Aorta (tissue), 5 donors: ENCODE measurements around the gene GP5. TPM values are rescaled to one million over a fixed set of nuclear protein-coding genes. Genes with fewer than 3 reads are reported as not detected.

Experiments
- ATAC-seq: fragments of 200-7000 bp; cut with Tn5 transposase; one replicate; pipeline ENCODE4 v1.9.1; 2022; ENCODE audit warnings: moderate library complexity; ENCODE audit not compliant: low FRiP score
- DNase-seq, 2 donors: peaks; one replicate each; pipeline ENCODE4 v3.0.0-alpha.2; 2020
- H3K27ac ChIP-seq, 2 donors: one replicate each; pipeline ENCODE4 v1.5.1; 2013; ENCODE audit warnings: low read length in 2 of 2, mild to moderate bottlenecking in 2 of 2, moderate library complexity in 2 of 2, control low read depth in 1 of 2, inconsistent platforms in 1 of 2, low read depth in 1 of 2
- H3K27me3 ChIP-seq, 2 donors: one replicate each; pipeline ENCODE4 v1.6.1; 2013; ENCODE audit warnings: control low read depth in 1 of 2, low read length in 1 of 2, mild to moderate bottlenecking in 1 of 2, moderate library complexity in 1 of 2; ENCODE audit not compliant: insufficient read depth in 2 of 2, control insufficient read depth in 1 of 2
- H3K36me3 ChIP-seq, 2 donors: one replicate each; pipeline ENCODE4 v1.6.1; 2013; ENCODE audit warnings: control low read depth in 1 of 2, low read length in 1 of 2, mild to moderate bottlenecking in 1 of 2; ENCODE audit not compliant: insufficient read depth in 2 of 2, control insufficient read depth in 1 of 2
- H3K4me1 ChIP-seq, 2 donors: one replicate each; pipeline ENCODE4 v1.6.1; 2013; ENCODE audit warnings: low read length in 2 of 2, control low read depth in 1 of 2, mild to moderate bottlenecking in 1 of 2, moderate library complexity in 1 of 2; ENCODE audit not compliant: insufficient read depth in 2 of 2, control insufficient read depth in 1 of 2
- H3K4me3 ChIP-seq, 2 donors: one replicate each; pipeline ENCODE4 v1.5.1; 2013; ENCODE audit warnings: low read length in 2 of 2, control low read depth in 1 of 2, mild to moderate bottlenecking in 1 of 2
- H3K9me3 ChIP-seq: one replicate; pipeline ENCODE4 v1.6.1; 2013; ENCODE audit warnings: mild to moderate bottlenecking, low read length; ENCODE audit not compliant: control insufficient read depth
- WGBS, 2 donors: extraction: QIAGEN DNeasy Blood & Tissue Kit; methylation state at CpG; one replicate each; pipeline ENCODE4 v1.1.7; 2013; 5-methylcytosine and 5-hydroxymethylcytosine counted together
- intact Hi-C, 2 donors: fragments of 100-400 bp; cut with DNase I; formaldehyde crosslinking; loops; one replicate each; pipeline versions ENCODE4 v1.14.2 to v1.15.0; 2022
- polyA plus RNA-seq, 2 donors: library from polyadenylated mRNA; stranded (reverse); fragments of 200-250 nt; gene quantifications; one replicate each; pipeline ENCODE4 v1.2.3, GENCODE V29; 2013
- total RNA-seq, 2 donors: library from RNA; stranded (reverse); fragmentation: NEBNext Ultra II Directional; extraction: Animal tissue kit (Norgen Biotek cat#: 25700); gene quantifications; one replicate each; pipeline ENCODE4 v1.2.1, GENCODE V29; 2021
- donor health status: healthy with polysubstance abuse.
- donor health status: Bipolar disorder and iron deficiency.
- donor health status: DM: no; HTN: no; CAD: no.
- donor health status: DM: no; HTN: no; CAD: no.
- donor health status: DM: yes; HTN: yes; CAD: no.

GP5 gene
- total and polyA plus RNA-seq, 4 donors, result 0.15 to 0.33 (median 0.19) TPM; not detected in 1

DNA sequence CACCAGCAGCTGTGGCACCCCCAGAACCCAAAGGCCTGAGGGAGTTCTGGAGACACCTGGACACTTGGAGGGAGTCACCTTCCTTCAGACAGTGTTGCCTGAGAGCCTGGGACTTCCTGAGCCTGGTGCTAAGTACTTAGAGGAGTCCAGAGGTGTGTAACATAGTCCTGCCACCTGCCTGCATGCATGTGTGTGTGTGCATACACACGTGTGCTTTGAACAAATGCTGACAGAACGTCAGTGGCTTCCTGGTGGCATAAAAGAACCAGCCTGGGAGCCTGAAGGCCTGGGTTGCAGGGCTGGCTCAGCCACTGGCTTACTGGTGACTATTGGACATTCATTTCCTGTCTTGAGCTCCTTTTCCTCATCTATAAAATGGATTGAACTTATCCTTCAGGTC, 44.8 kb downstream of the GP5 start:
- no peak overlapping the region for H3K4me3 ChIP-seq
- ATAC-seq, result no peak
- no peak overlapping the region for H3K27ac ChIP-seq
- no peaks in the 10 kb centered on the region for H3K9me3 ChIP-seq
- no peaks in the 10 kb centered on the region for H3K27me3 ChIP-seq
- DNase-seq, result no peak
- 74 to 88% methylated on average over 2 of the region's 2 CpGs for WGBS, 2 donors
- intact Hi-C loops, result no loop called here
- no peaks in the 10 kb centered on the region for H3K36me3 ChIP-seq
- H3K4me1 ChIP-seq, result no peaks in the 10 kb centered on the region

DNA sequence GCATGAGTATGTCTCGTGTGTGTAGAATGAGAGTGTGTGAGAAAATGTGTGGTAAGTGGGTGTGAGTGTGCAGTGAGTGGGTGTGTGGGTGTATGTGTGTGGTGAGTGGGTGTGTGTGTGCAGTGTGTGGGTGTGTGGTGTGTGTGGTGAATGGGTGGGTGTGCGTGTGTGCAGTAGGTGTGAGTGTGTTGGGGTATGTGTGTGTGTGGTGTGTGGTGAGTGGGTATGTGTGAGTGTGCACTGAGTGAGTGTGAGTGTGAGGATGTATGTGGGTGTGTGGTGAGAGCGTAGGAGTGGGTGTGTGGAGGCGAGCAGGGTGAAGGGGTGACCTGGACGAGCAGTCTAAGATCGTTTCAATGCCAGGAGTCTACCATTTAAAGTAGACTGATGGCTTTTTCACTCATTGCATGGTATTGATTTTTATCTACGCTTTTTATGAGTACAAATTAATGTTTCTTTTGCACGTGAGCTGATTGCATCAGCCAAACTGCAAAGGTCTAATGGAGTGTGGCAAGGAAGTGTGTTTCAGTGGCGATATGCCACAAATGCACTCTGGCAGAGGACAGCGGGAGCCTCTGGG, 46.3 kb downstream of the GP5 start:
- H3K36me3 ChIP-seq, result no peaks in the 10 kb centered on the region
- intact Hi-C loops, result no loop called here
- H3K9me3 ChIP-seq, result no peaks in the 10 kb centered on the region
- 82 to 91% methylated on average over 10 of the region's 10 CpGs for WGBS, 2 donors
- no peak overlapping the region for H3K27ac ChIP-seq
- H3K4me1 ChIP-seq, result no peaks in the 10 kb centered on the region
- no peak overlapping the region for H3K4me3 ChIP-seq
- ATAC-seq (no peak), DNase-seq (no peak)
- no peaks in the 10 kb centered on the region for H3K27me3 ChIP-seq

- DNase-seq, result no peak
- H3K9me3 ChIP-seq, result no peaks in the 10 kb centered on the region
- WGBS, 2 donors, result 92 to 95% methylated on average over 14 of the region's 14 CpGs
- no peaks in the 10 kb centered on the region for H3K36me3 ChIP-seq
- H3K4me3 ChIP-seq, result no peak overlapping the region
- intact Hi-C loops, result no loop called here
- no peaks in the 10 kb centered on the region for H3K27me3 ChIP-seq
- H3K27ac ChIP-seq, result no peak overlapping the region
- peak; percentile 27 for ATAC-seq
- H3K4me1 ChIP-seq, result no peaks in the 10 kb centered on the region
Observed at GRCh38 chr3:194351952-194352536, 47.0 kb downstream of the GP5 start.

- DNase-seq (no peak), ATAC-seq (peak; percentile 31)
- Histone ChIP-seq H3K9me3 (no peaks in the 10 kb centered on the region), H3K4me3 (no peak within 1 kb of the TSS), H3K4me1 (no peaks in the 10 kb centered on the region), H3K27me3 (no peaks in the 10 kb centered on the region), H3K36me3 (no peaks in the 10 kb centered on the region), H3K27ac (no peak within 1 kb of the TSS)
- 92 to 94% methylated on average over 24 of the region's 24 CpGs for WGBS, 2 donors
- intact Hi-C loops, result no loop called here
Observed at GRCh38 chr3:194351080-194351672, 47.9 kb downstream of the GP5 start, which contains the start of gene CPN2. TSS of gene CPN2 (minus strand) at chr3:194351328. CDS start at chr3:194342702, 8,626 bp downstream.

DNA sequence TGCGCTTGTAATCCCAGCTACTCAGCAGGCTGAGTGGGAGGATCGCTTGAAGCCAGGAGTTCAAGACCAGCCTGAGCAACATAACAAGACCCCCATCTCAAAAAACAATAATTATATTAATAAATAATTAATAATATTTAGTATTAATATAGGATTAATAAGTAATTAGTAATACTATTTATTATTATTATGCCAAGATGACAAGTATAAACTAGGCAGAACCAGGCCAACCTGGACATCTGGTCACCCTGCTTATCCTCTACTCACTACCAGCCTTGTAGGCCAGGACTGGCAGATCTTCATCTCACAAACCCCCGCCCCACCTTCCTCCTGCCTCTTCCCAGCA, 48.4 kb downstream of the GP5 start:
- intact Hi-C loops, result no loop called here
- DNase-seq, result no peak
- Histone ChIP-seq H3K4me3 (no peak overlapping the region), H3K4me1 (no peaks in the 10 kb centered on the region), H3K27me3 (no peaks in the 10 kb centered on the region), H3K36me3 (no peaks in the 10 kb centered on the region), H3K27ac (no peak overlapping the region), H3K9me3 (no peaks in the 10 kb centered on the region)
- WGBS, 2 donors, result 64 to 84% methylated on average over 3 of the region's 3 CpGs
- ATAC-seq, result no peak

DNA sequence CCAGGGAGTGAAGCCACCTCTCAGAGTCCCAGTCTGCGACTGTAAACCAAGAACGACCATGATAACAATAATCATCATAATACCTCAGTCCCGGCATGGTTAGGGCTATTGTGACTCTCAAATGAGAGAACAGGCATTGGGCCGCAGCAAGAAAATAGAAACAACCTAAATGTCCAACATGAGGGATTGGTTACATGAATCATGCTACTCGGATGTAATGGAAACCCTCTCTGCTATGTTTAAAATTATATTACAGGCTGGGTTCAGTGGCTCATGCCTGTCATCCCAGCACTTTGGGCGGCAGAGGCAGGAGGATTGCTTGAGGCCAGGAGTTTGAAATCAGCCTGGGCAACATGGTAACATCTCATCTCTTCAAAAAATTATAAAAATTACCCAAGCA, 50.7 kb downstream of the GP5 start:
- Histone ChIP-seq H3K27ac (no peak overlapping the region), H3K4me3 (no peak overlapping the region), H3K36me3 (no peaks in the 10 kb centered on the region), H3K9me3 (no peaks in the 10 kb centered on the region), H3K27me3 (no peaks in the 10 kb centered on the region), H3K4me1 (no peaks in the 10 kb centered on the region)
- WGBS, 2 donors, result 69 to 75% methylated on average over 6 of the region's 6 CpGs
- intact Hi-C loops, result loop anchor here in 1 of 2 donors (10.0 kb wide), 1 partner anchor 564 kb away; no protein-coding TSS in a partner anchor
- DNase-seq (no peak), ATAC-seq (no peak)

GRCh38 chr3:194346621-194347020, 52.4 kb downstream of the GP5 start:
- Histone ChIP-seq H3K27ac (no peak overlapping the region), H3K9me3 (no peaks in the 10 kb centered on the region), H3K4me3 (no peak overlapping the region), H3K4me1 (no peaks in the 10 kb centered on the region), H3K36me3 (no peaks in the 10 kb centered on the region), H3K27me3 (no peaks in the 10 kb centered on the region)
- DNase-seq, result no peak
- WGBS, 2 donors, result 71 to 77% methylated on average over 5 of the region's 5 CpGs
- no peak for ATAC-seq
- intact Hi-C loops, result loop anchor here in 1 of 2 donors (10.0 kb wide), 1 partner anchor 562 kb away; no protein-coding TSS in a partner anchor

GRCh38 chr3:194346035-194346434, 53.0 kb downstream of the GP5 start:
- DNase-seq, result no peak
- intact Hi-C loops, result loop anchor here in 1 of 2 donors (10.0 kb wide), 1 partner anchor 561 kb away; no protein-coding TSS in a partner anchor
- Histone ChIP-seq H3K27me3 (no peaks in the 10 kb centered on the region), H3K4me3 (no peak overlapping the region), H3K9me3 (no peaks in the 10 kb centered on the region), H3K4me1 (no peaks in the 10 kb centered on the region), H3K27ac (no peak overlapping the region), H3K36me3 (no peaks in the 10 kb centered on the region)
- peak; percentile 33 for ATAC-seq
- 86 to 94% methylated on average over 9 of the region's 9 CpGs for WGBS, 2 donors
